Testis (tissue), 3 donors: ENCODE measurements around the gene OVAAL. TPM values are rescaled to one million over a fixed set of nuclear protein-coding genes. Genes with fewer than 3 reads are reported as not detected.

Experiments used
- DNase-seq: peaks from one replicate; pipeline ENCODE4 v3.0.0-alpha.2; 2019
- H3K27ac ChIP-seq, 2 donors: fragments of 200-600 bp; sonication (generic); one replicate each; pipeline ENCODE4 v1.5.1; 2019
- H3K27me3 ChIP-seq: fragments of 200-600 bp; sonication (generic); one replicate; pipeline ENCODE4 v1.5.1; 2019
- H3K36me3 ChIP-seq: fragments of 200-600 bp; sonication (generic); one replicate; pipeline ENCODE4 v1.5.1; 2017; ENCODE audit warnings: low read depth; ENCODE audit errors: missing control alignments
- H3K4me1 ChIP-seq: fragments of 200-600 bp; sonication (generic); one replicate; pipeline ENCODE4 v1.5.1; 2019
- H3K4me3 ChIP-seq, 2 donors: fragments of 200-600 bp; sonication (generic); one replicate each; pipeline ENCODE4 v1.5.1; 2017 to 2019
- H3K9me3 ChIP-seq: fragments of 200-600 bp; sonication (generic); one replicate; pipeline ENCODE4 v1.5.1; 2017
- POLR2A ChIP-seq: fragments of 450-650 bp; IDR thresholded peaks from one replicate; pipeline ENCODE4 v1.6.1; 2017; ENCODE audit warnings: antibody characterized with exemption, mild to moderate bottlenecking, moderate library complexity
- WGBS, 2 donors: methylation state at CpG; one replicate each; pipeline ENCODE4 v1.1.5; 2018; 5-methylcytosine and 5-hydroxymethylcytosine counted together
- intact Hi-C: fragments of 100-400 bp; cut with DNase I; formaldehyde crosslinking; loops from one replicate; pipeline ENCODE4 v1.15.1; 2023; ENCODE audit warnings: low total_unique reads
- polyA plus RNA-seq: library from polyadenylated mRNA; stranded (reverse); fragments of 350-450 nt; fragmentation: Illumina TruSeq; extraction: RNeasy Lipid Tissue Mini Kit (QIAGEN cat#74804); gene quantifications from one replicate; pipeline ENCODE4 v1.2.3, GENCODE V29; 2014; ENCODE audit warnings: low read depth, low replicate concordance; ENCODE audit not compliant: insufficient read depth
- total RNA-seq, 2 donors: library from RNA; depleted of rRNA; stranded (reverse); fragments of >200 nt; gene quantifications; one replicate each; pipeline ENCODE4 v1.2.3, GENCODE V29; 2016
- TF ChIP-seq, protein P1 (sequence below), 3 experiments: fragments of 450-650 bp in 2 of 3; fragments of 200-600 bp in 1 of 3; sonication (generic) in 1 of 3; IDR thresholded peaks; one replicate each; pipeline ENCODE4 v1.5.1; 2016 to 2019; ENCODE audit warnings: antibody characterized with exemption in 3 of 3, mild to moderate bottlenecking in 2 of 3, moderate library complexity in 1 of 3

Gene OVAAL
- total and polyA plus RNA-seq, 3 donors from 2014 or later, result not detected

DNA sequence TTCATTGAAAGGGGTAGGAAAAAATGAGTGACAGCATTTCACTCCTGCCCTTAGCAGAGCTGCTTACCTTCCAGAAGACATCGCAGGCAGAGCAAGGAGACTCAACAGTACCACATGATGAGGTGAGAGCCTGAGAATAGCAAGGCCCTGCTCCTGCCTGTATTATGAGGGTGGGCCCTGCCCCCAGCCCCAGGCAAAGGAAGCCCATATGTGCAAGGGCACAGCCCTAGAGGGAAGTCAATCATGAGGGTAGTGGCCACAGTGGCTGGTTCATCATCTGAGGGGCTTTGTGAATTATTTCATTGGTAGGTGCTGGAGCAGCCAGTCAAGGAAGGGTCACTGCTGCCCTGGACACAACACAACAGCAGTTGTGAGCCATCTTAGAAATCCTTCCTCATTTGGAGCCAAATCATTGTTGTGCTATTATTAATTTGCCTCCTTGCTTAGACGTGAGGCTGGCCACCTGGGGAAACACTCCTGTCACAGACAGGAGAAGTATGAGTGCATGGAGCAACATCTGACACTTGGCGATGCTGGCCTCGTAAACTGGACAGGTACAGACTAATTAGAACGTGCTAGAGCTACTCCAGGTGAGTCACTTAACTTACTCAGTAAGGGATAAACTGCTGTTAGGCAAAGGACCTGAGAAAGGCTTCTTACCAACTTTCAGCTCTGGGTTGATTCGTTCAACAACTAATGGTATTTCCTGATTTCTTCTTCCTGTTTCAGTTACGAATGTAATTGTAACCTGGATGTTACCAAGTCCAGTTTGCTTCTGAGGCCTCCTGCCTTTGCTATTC lies 33.6 kb upstream of the OVAAL start:
- DNase-seq, result no peak
- Histone ChIP-seq H3K4me1 (peaks cover 26% of the 10 kb centered on the region), H3K36me3 (no peaks in the 10 kb centered on the region), H3K9me3 (no peaks in the 10 kb centered on the region), H3K27ac (no peak overlapping the region), H3K27me3 (no peaks in the 10 kb centered on the region), H3K4me3 (no peak overlapping the region)
- TF ChIP-seq, protein P1, sequence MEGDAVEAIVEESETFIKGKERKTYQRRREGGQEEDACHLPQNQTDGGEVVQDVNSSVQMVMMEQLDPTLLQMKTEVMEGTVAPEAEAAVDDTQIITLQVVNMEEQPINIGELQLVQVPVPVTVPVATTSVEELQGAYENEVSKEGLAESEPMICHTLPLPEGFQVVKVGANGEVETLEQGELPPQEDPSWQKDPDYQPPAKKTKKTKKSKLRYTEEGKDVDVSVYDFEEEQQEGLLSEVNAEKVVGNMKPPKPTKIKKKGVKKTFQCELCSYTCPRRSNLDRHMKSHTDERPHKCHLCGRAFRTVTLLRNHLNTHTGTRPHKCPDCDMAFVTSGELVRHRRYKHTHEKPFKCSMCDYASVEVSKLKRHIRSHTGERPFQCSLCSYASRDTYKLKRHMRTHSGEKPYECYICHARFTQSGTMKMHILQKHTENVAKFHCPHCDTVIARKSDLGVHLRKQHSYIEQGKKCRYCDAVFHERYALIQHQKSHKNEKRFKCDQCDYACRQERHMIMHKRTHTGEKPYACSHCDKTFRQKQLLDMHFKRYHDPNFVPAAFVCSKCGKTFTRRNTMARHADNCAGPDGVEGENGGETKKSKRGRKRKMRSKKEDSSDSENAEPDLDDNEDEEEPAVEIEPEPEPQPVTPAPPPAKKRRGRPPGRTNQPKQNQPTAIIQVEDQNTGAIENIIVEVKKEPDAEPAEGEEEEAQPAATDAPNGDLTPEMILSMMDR (IDR thresholded peaks at IDR 0.05), result no peak
- TF ChIP-seq POLR2A, result no peak
- 67 to 82% methylated on average over 6 to 7 of the region's 7 CpGs for WGBS, 2 donors
- intact Hi-C loops, result loop anchor here (10.0 kb wide), 1 partner anchor 650 kb away; no protein-coding TSS in a partner anchor

DNA sequence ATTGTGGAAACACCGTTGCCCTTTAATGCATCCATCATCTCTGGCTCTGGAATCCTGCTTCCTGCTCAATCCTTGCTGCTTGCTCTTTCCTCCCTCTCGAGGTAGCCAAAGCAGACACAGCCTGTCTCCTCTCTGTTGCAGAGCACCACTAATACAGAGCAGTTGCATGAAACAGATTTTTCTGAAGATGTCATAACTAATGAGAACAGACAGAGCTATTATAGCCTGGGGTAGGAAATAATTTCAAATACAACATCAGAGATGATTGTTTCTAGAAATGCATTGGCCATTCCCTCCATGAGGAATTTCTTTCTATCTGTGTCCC lies 33.1 kb upstream of the OVAAL start:
- no peak for DNase-seq
- no peak overlapping the region for H3K27ac ChIP-seq
- no peaks in the 10 kb centered on the region for H3K9me3 ChIP-seq
- TF ChIP-seq, protein P1 (IDR thresholded peaks at IDR 0.05), result no peak
- TF ChIP-seq POLR2A, result no peak
- H3K4me3 ChIP-seq, result no peak overlapping the region
- peaks cover 26% of the 10 kb centered on the region for H3K4me1 ChIP-seq
- no peaks in the 10 kb centered on the region for H3K27me3 ChIP-seq
- intact Hi-C loops, result loop anchor here (10.0 kb wide), 1 partner anchor 649 kb away; no protein-coding TSS in a partner anchor
- 37 to 42% methylated on average over 2 of the region's 2 CpGs for WGBS, 2 donors
- no peaks in the 10 kb centered on the region for H3K36me3 ChIP-seq

DNA sequence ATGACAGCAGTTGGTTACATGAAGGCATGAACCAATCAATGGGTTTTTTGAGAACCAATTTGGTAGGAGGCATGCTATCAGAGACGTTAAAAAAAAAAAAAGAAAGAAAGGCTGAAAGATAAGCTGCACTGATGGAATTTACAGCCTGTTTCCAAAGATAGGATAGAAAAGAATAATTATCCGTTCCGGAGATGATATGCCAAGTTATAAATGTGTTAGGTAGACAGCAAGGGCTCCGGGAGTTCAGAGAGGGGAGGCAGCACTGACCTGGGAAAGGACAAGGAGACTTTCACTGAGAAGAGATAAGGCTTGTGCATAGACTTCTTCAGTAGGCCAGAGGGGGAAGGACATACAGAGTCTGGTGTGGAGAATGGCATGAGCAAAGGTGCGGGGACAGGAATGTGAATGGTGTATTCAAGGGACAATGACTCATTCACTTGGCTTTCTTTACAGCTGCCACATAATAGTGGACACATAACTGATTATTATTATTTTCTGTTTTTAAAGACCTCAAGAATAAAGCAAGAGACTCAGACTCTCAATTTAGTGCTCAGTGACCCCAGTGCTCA lies 31.6 kb upstream of the OVAAL start:
- Histone ChIP-seq H3K9me3 (no peaks in the 10 kb centered on the region), H3K36me3 (no peaks in the 10 kb centered on the region), H3K4me1 (peaks cover 26% of the 10 kb centered on the region), H3K27ac (peak overlapping the region; percentile 15 to 42), H3K27me3 (no peaks in the 10 kb centered on the region), H3K4me3 (no peak overlapping the region)
- DNase-seq, result peak; percentile 87
- no peak for TF ChIP-seq POLR2A
- TF ChIP-seq, protein P1 (IDR thresholded peaks at IDR 0.05), result no peak
- intact Hi-C loops, result loop anchor here (10.0 kb wide), 1 partner anchor 648 kb away; no protein-coding TSS in a partner anchor
- WGBS, 2 donors, result 51 to 52% methylated on average over 5 of the region's 5 CpGs

DNA sequence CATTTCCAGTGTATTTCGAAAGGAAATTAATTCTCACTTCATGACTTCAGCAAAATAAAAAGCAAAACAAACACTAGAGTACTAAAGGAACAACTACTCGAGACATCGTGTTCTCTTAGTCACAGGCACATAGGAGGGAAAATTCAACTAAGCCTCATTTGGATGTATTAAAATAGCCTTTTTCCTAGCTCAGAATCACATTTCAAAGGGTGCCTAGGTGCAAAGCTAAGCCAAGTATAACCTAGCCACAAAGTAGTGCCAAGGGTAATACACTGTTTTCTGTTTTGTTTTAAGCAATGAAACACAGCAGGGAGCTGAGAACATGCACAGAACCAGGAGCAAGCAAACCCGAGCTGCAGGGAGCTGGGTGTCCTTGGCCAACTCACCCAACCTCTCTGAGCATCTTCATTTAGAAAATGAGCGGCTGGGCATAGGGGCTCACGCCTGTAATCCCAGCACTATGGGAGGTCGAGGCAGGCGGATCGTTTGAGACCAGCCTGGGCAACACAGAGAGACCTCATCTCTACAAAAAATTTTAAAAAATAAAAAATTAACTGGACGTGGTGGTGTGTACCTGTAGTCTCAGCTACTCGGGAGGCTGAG lies 29.8 kb upstream of the OVAAL start:
- no peaks in the 10 kb centered on the region for H3K9me3 ChIP-seq
- intact Hi-C loops, result loop anchor here (10.0 kb wide), 1 partner anchor 646 kb away; no protein-coding TSS in a partner anchor
- H3K4me1 ChIP-seq, result peaks cover 26% of the 10 kb centered on the region
- no peaks in the 10 kb centered on the region for H3K27me3 ChIP-seq
- TF ChIP-seq POLR2A, result no peak
- TF ChIP-seq, protein P1 (IDR thresholded peaks at IDR 0.05), result no peak
- H3K4me3 ChIP-seq, result no peak overlapping the region
- WGBS, 2 donors, result 68 to 72% methylated on average over 11 of the region's 11 CpGs
- DNase-seq, result no peak
- H3K36me3 ChIP-seq, result no peaks in the 10 kb centered on the region
- peak overlapping the region; percentile 44 to 63 for H3K27ac ChIP-seq
